ENCODE results near the gene SLC5A2.
A peak's percentile ranks its signal among the peaks of the same experiment; 100 is the strongest.

GRCh38 chr16:31460582-31461002 is 22.3 kb upstream of the SLC5A2 start:
- no peak for TF ChIP-seq POLR2A (IDR thresholded peaks at IDR 0.05)
- TF ChIP-seq CTCF (IDR thresholded peaks at IDR 0.05): peak in 5 of 6 experiments; percentile 5 to 47 (median 28)

All from thyroid gland (tissue), 4 donors.